Gastroesophageal sphincter (tissue), 3 donors: ENCODE data around the gene EPHA1.

Experiments
- CTCF ChIP-seq, 4 experiments: fragments of 200-600 bp in 2 of 4; fragments of 450-650 bp in 2 of 4; sonication (generic) in 1 of 4; IDR thresholded peaks; one replicate each; pipeline ENCODE4 v1.5.1; 2017 to 2019; ENCODE audit warnings: antibody characterized with exemption in 4 of 4, mild to moderate bottlenecking in 2 of 4, moderate library complexity in 2 of 4
- POLR2AphosphoS5 ChIP-seq: sonication (generic); formaldehyde crosslinking; IDR thresholded peaks from one replicate; pipeline ENCODE4 v1.6.1; 2017; ENCODE audit warnings: antibody characterized with exemption

GRCh38 chr7:143439866-143440265 is 31.2 kb upstream of the EPHA1 start:
- TF ChIP-seq CTCF (IDR thresholded peaks at IDR 0.05) (no peak), POLR2AphosphoS5 (no peak)
